H1 (cell line): Measurements from ENCODE around the gene TSPAN15. TPM values are rescaled to one million over a fixed set of nuclear protein-coding genes. Genes with fewer than 3 reads are reported as not detected.

Experiments
- CTCF ChIA-PET: fragments of 300-600 bp; sonication (Branson Sonifier 250); formaldehyde crosslinking; loops from one replicate; lab custom pipeline; 2021; ENCODE audit not compliant: partially characterized antibody; lab: Charles Lee
- POLR2A ChIA-PET: fragments of 300-600 bp; sonication (Branson Sonifier 250); formaldehyde crosslinking; loops from one replicate; lab custom pipeline; 2021; ENCODE audit warnings: inconsistent platforms; ENCODE audit not compliant: partially characterized antibody; lab: Charles Lee
- DNase-seq, 2 experiments: peaks; one replicate each; pipeline versions ENCODE4 v3.0.0 to v3.0.0-alpha.2; 2010 to 2022; ENCODE audit warnings: low spot score in 2 of 2, low read depth in 1 of 2, mixed read lengths in 1 of 2
- FAIRE-seq: peaks from 2 replicates; lab custom pipeline; 2011; peaks lifted over from hg19 to GRCh38; lab: Jason Lieb, UNC
- H2AFZ ChIP-seq: 2 replicates; pipeline ENCODE4 v1.8.1; 2012; ENCODE audit warnings: low read length, inconsistent platforms
- H2AK5ac ChIP-seq: 2 replicates; pipeline ENCODE4 v1.6.1; 2013; ENCODE audit warnings: low read depth, low read length
- H2BK120ac ChIP-seq: replicated peaks from 2 replicates; pipeline ENCODE3; 2013; ENCODE audit warnings: low read depth, low read length, inconsistent platforms
- H2BK12ac ChIP-seq: 2 replicates; pipeline ENCODE4 v1.6.1; 2013; ENCODE audit warnings: low read depth, low read length
- H2BK15ac ChIP-seq: 2 replicates; pipeline ENCODE4 v1.6.1; 2013; ENCODE audit warnings: low read length
- H2BK20ac ChIP-seq: 2 replicates; pipeline ENCODE4 v1.6.1; 2013; ENCODE audit warnings: low read length
- H2BK5ac ChIP-seq: 2 replicates; pipeline ENCODE4 v1.6.1; 2013; ENCODE audit warnings: low read depth, low read length
- H3K14ac ChIP-seq: 2 replicates; pipeline ENCODE4 v1.6.1; 2013; ENCODE audit warnings: inconsistent platforms; ENCODE audit not compliant: insufficient read length
- H3K18ac ChIP-seq: 2 replicates; pipeline ENCODE4 v1.6.1; 2013; ENCODE audit warnings: low read length; ENCODE audit errors: extremely low read depth
- H3K23ac ChIP-seq: 2 replicates; pipeline ENCODE4 v1.6.1; 2013; ENCODE audit warnings: inconsistent platforms; ENCODE audit not compliant: insufficient read length
- H3K23me2 ChIP-seq: 2 replicates; pipeline ENCODE4 v1.6.1; 2013; ENCODE audit warnings: low read depth, low read length
- H3K27ac ChIP-seq: 2 replicates; pipeline ENCODE4 v1.6.1; 2011; ENCODE audit warnings: low read depth, low read length, inconsistent platforms
- H3K27me3 ChIP-seq, 4 experiments: replicated peaks in 1 of 4; 1 replicate in 1 of 4; 2 replicates in 3 of 4; pipeline versions ENCODE4 v1.6.1 to v1.8.1; 2011 to 2013; ENCODE audit warnings: low read length in 3 of 4, mild to moderate bottlenecking in 3 of 4, inconsistent platforms in 2 of 4, mixed read lengths in 2 of 4, moderate library complexity in 1 of 4; ENCODE audit not compliant: control insufficient read depth in 3 of 4, insufficient read depth in 3 of 4; ENCODE audit errors: extremely low read depth in 1 of 4
- H3K36me3 ChIP-seq, 4 experiments: 2 replicates each; pipeline versions ENCODE4 v1.6.1 to v1.8.1; 2011 to 2013; ENCODE audit warnings: mild to moderate bottlenecking in 4 of 4, low read length in 3 of 4, moderate library complexity in 2 of 4, control low read depth in 1 of 4, inconsistent platforms in 1 of 4; ENCODE audit not compliant: insufficient read depth in 4 of 4, control insufficient read depth in 2 of 4
- H3K4ac ChIP-seq: replicated peaks from 2 replicates; pipeline ENCODE3; 2013; ENCODE audit warnings: low read length, low read depth, mixed read lengths, inconsistent platforms; ENCODE audit not compliant: insufficient read length
- H3K4me1 ChIP-seq, 4 experiments: replicated peaks in 1 of 4; 1 replicate in 1 of 4; 2 replicates in 3 of 4; pipeline versions ENCODE4 v1.6.1 to v1.8.1; 2011 to 2013; ENCODE audit warnings: low read length in 3 of 4, inconsistent platforms in 2 of 4, mixed read lengths in 1 of 4; ENCODE audit not compliant: insufficient read depth in 4 of 4, control insufficient read depth in 3 of 4
- H3K4me2 ChIP-seq, 2 experiments: 2 replicates each; pipeline versions ENCODE4 v1.6.1 to v1.8.1; 2011 to 2013; ENCODE audit warnings: low read depth in 2 of 2, low read length in 2 of 2, control low read depth in 1 of 2, inconsistent platforms in 1 of 2, mild to moderate bottlenecking in 1 of 2; ENCODE audit not compliant: insufficient read depth in 1 of 2
- H3K4me3 ChIP-seq, 4 experiments: fragments of 200-600, 300-600 bp in 1 of 4; sonication (generic), shearing (Covaris generic), sonication (Bioruptor Twin) in 1 of 4; 2 replicates each; pipeline versions ENCODE4 v1.5.1 to v1.8.1; 2011 to 2016; ENCODE audit warnings: low read length in 4 of 4, low read depth in 3 of 4, control low read depth in 2 of 4, inconsistent platforms in 2 of 4, mild to moderate bottlenecking in 2 of 4, mixed read lengths in 1 of 4, moderate library complexity in 1 of 4; ENCODE audit not compliant: insufficient read depth in 2 of 4; ENCODE audit errors: extremely low read depth in 1 of 4
- H3K56ac ChIP-seq: replicated peaks from 2 replicates; pipeline ENCODE3; 2013; ENCODE audit warnings: low read depth, mild to moderate bottlenecking, mixed read lengths, low read length, inconsistent platforms; ENCODE audit not compliant: insufficient read length
- H3K79me1 ChIP-seq: 2 replicates; pipeline ENCODE4 v1.6.1; 2013; ENCODE audit warnings: low read depth, low read length, control low read depth
- H3K79me2 ChIP-seq, 2 experiments: 2 replicates each; pipeline versions ENCODE4 v1.6.1 to v1.8.1; 2012 to 2013; ENCODE audit warnings: low read length in 2 of 2, mild to moderate bottlenecking in 2 of 2, inconsistent platforms in 1 of 2; ENCODE audit not compliant: insufficient read depth in 2 of 2, control insufficient read depth in 1 of 2
- H3K9ac ChIP-seq, 4 experiments: replicated peaks in 1 of 4; 1 replicate in 1 of 4; 2 replicates in 3 of 4; pipeline versions ENCODE4 v1.6.1 to v1.8.1; 2011 to 2013; ENCODE audit warnings: low read depth in 3 of 4, low read length in 3 of 4, control low read depth in 2 of 4, mild to moderate bottlenecking in 2 of 4, moderate library complexity in 2 of 4, inconsistent platforms in 1 of 4; ENCODE audit errors: extremely low read depth in 1 of 4
- H3K9me3 ChIP-seq, 2 experiments: 2 replicates each; pipeline versions ENCODE4 v1.6.1 to v1.8.1; 2012 to 2013; ENCODE audit warnings: mild to moderate bottlenecking in 2 of 2, moderate library complexity in 2 of 2, control low read depth in 1 of 2, inconsistent platforms in 1 of 2, low read depth in 1 of 2, low read length in 1 of 2, mixed read lengths in 1 of 2; ENCODE audit not compliant: insufficient read depth in 2 of 2
- H4K20me1 ChIP-seq, 2 experiments: replicated peaks in 1 of 2; 2 replicates each; pipeline versions ENCODE3 to v1.8.1; 2011 to 2013; ENCODE audit warnings: inconsistent platforms in 2 of 2, low read length in 2 of 2, mild to moderate bottlenecking in 1 of 2; ENCODE audit not compliant: insufficient read depth in 2 of 2, control insufficient read depth in 1 of 2
- H4K5ac ChIP-seq: 2 replicates; pipeline ENCODE4 v1.6.1; 2013; ENCODE audit warnings: low read length, low read depth, mixed read lengths, inconsistent platforms; ENCODE audit not compliant: insufficient read length
- H4K8ac ChIP-seq: 2 replicates; pipeline ENCODE4 v1.8.0; 2013; ENCODE audit warnings: mild to moderate bottlenecking, moderate library complexity, low read length, inconsistent platforms; ENCODE audit not compliant: insufficient read depth; ENCODE audit errors: extremely low read depth
- H4K91ac ChIP-seq: replicated peaks from 2 replicates; pipeline ENCODE3; 2013; ENCODE audit warnings: low read length, mixed read lengths, inconsistent platforms; ENCODE audit not compliant: insufficient read length
- CBX8 ChIP-seq: fragments of 300-800, 300-1000 bp; sonication (generic); IDR thresholded peaks from 2 replicates; pipeline ENCODE4 v1.7.1; 2016; ENCODE audit warnings: low read depth, low read length, borderline replicate concordance
- CEBPB ChIP-seq: IDR thresholded peaks from 2 replicates; pipeline ENCODE4 v1.6.1; 2012; ENCODE audit warnings: low read depth, low read length
- EP300 ChIP-seq, 2 experiments: IDR thresholded peaks; 1 replicate in 1 of 2; 2 replicates in 1 of 2; pipeline ENCODE4 v1.6.1; 2011 to 2012; ENCODE audit warnings: low read depth in 2 of 2, low read length in 2 of 2, mild to moderate bottlenecking in 2 of 2, borderline replicate concordance in 1 of 2, inconsistent platforms in 1 of 2, moderate library complexity in 1 of 2
- EZH2 ChIP-seq: fragments of 200-600 bp; sonication (generic); IDR thresholded peaks from 2 replicates; pipeline ENCODE4 v1.7.1; 2012; ENCODE audit warnings: low read depth, mild to moderate bottlenecking, moderate library complexity, low read length, inconsistent platforms; ENCODE audit not compliant: severe bottlenecking
- JUN ChIP-seq: IDR thresholded peaks from 2 replicates; pipeline ENCODE4 v1.6.1; 2011; ENCODE audit warnings: low read depth, mild to moderate bottlenecking, improper control_type of control experiment, low read length
- NANOG ChIP-seq: IDR thresholded peaks from 2 replicates; pipeline ENCODE4 v1.6.1; 2011; ENCODE audit warnings: low read length, low read depth, mild to moderate bottlenecking, inconsistent platforms; ENCODE audit not compliant: insufficient read depth, poor library complexity, severe bottlenecking
- PHF8 ChIP-seq: fragments of 200-600 bp; sonication (generic); conservative IDR thresholded peaks from 2 replicates; pipeline ENCODE4 v1.7.1; 2012; ENCODE audit warnings: low read depth, mild to moderate bottlenecking, inconsistent platforms, low read length, moderate library complexity
- RFX5 ChIP-seq: IDR thresholded peaks from 2 replicates; pipeline ENCODE4 v1.6.1; 2011; ENCODE audit warnings: low read depth, low read length, improper control_type of control experiment, borderline replicate concordance
- SP1 ChIP-seq: IDR thresholded peaks from 2 replicates; pipeline ENCODE4 v1.6.1; 2011; ENCODE audit warnings: low read depth, low read length
- TBP ChIP-seq: IDR thresholded peaks from 2 replicates; pipeline ENCODE4 v1.6.1; 2011; ENCODE audit warnings: low read depth, low read length, improper control_type of control experiment
- USF2 ChIP-seq: IDR thresholded peaks from 2 replicates; pipeline ENCODE4 v1.6.1; 2011; ENCODE audit warnings: low read length, improper control_type of control experiment
- WGBS, 2 experiments: shearing (Covaris generic) in 1 of 2; methylation state at CpG; one replicate each; pipeline versions ENCODE4 v1.1.6 to v1.1.7; 2013 to 2015; ENCODE audit warnings: low lambda C conversion rate in 2 of 2, mixed read lengths in 2 of 2, inconsistent platforms in 1 of 2, low coverage in 1 of 2, missing lambda C conversion rate in 1 of 2; ENCODE audit not compliant: insufficient replicate concordance in 2 of 2, insufficient coverage in 1 of 2, insufficient read length in 1 of 2; ENCODE audit errors: extremely low coverage in 1 of 2, missing lambda C conversion rate in 1 of 2; 5-methylcytosine and 5-hydroxymethylcytosine counted together
- polyA plus RNA-seq, 7 experiments: library from polyadenylated mRNA; depleted of rRNA in 3 of 7; stranded (reverse) in 5 of 7; unstranded in 2 of 7; fragments of >200 nt in 5 of 7; fragments of 200-250 nt in 2 of 7; gene quantifications; 1 replicate in 5 of 7; 2 replicates in 1 of 7; 4 replicates in 1 of 7; pipeline versions ENCODE4 v1.2.1 to v1.2.3, GENCODE V29; 2011 to 2013; ENCODE audit warnings: missing spikeins in 2 of 7, mixed read lengths in 2 of 7
- total RNA-seq: library from RNA; stranded (reverse); fragmentation: NEBNext Ultra II Directional; extraction: Animal tissue kit (Norgen Biotek cat#: 25700); gene quantifications from 2 replicates; pipeline ENCODE4 v1.2.1, GENCODE V29; 2021
- TF ChIP-seq, protein P1 (sequence below): IDR thresholded peaks from 2 replicates; pipeline ENCODE4 v1.6.1; 2012; ENCODE audit warnings: inconsistent platforms

TSPAN15 gene
- total and polyA plus RNA-seq, 2 of the 8 experiments (the other 6 are each of a cell fraction or from before 2014, with no cell fraction given): 9.7 to 20.0 TPM

DNA sequence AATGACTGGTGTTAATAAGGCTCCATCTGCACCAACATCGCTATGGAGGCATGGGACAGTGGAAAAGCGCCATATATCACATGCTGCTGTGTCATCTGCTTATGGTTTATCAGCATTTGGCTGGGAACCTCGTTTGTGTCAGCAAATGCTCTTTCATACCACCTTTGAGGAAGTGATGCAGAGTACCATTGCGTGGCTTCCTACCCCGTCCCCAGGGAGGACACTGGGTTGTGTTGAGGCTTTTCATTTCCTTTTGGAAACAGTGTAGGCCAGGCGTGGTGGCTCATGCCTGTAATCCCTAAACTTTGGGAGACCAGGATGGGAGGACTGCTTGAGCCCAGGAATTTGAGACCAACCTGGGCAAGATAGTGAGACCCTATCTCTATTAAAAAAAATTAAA, 41.3 kb upstream of the TSPAN15 start:
- H3K23ac ChIP-seq: no peak overlapping the region
- H4K8ac ChIP-seq: no peak overlapping the region
- no peaks in the 10 kb centered on the region for H3K9me3 ChIP-seq
- no peaks in the 10 kb centered on the region for H3K79me1 ChIP-seq
- peaks cover 0 to 10% (median 7%) of the 10 kb centered on the region in 4 experiments; a peak in 6 of 7 replicates for H3K4me1 ChIP-seq
- H2BK20ac ChIP-seq: no peak overlapping the region
- WGBS, 2 experiments: 83% methylated on average over 6 of the region's 6 CpGs; no CpG with 5 or more reads in 1 of the 2 experiments
- no peak overlapping the region for H3K4ac ChIP-seq
- no peak overlapping the region for H2AK5ac ChIP-seq
- FAIRE-seq (no peak), DNase-seq (no peak)
- no peak overlapping the region for H2BK5ac ChIP-seq
- no peak overlapping the region for H4K5ac ChIP-seq
- no peaks in the 10 kb centered on the region for H3K27me3 ChIP-seq
- H2BK12ac ChIP-seq: no peak overlapping the region
- ChIA-PET POLR2A (interaction anchor here (0.6 kb wide), 1 partner anchor 221 kb away, joined by 3 read pairs; no protein-coding TSS in a partner anchor), CTCF (interaction anchor here (0.8 to 2.1 kb wide), 3 partner anchors 9 to 167 kb away, joined by 3 to 7 read pairs (median 3); no protein-coding TSS in a partner anchor)
- H3K79me2 ChIP-seq: no peaks in the 10 kb centered on the region
- H3K4me2 ChIP-seq: no peak overlapping the region
- no peak overlapping the region for H2AFZ ChIP-seq
- no peak overlapping the region for H2BK120ac ChIP-seq
- H3K4me3 ChIP-seq: no peak overlapping the region
- H3K56ac ChIP-seq: no peak overlapping the region
- H3K23me2 ChIP-seq: no peaks in the 10 kb centered on the region
- no peak overlapping the region for H3K18ac ChIP-seq
- no peak overlapping the region for H3K27ac ChIP-seq
- H3K14ac ChIP-seq: no peak overlapping the region
- no peak overlapping the region for H4K91ac ChIP-seq
- H3K9ac ChIP-seq: no peak overlapping the region
- no peaks in the 10 kb centered on the region for H3K36me3 ChIP-seq
- H2BK15ac ChIP-seq: no peak overlapping the region
- H4K20me1 ChIP-seq: no peaks in the 10 kb centered on the region
- TF ChIP-seq TBP (no peak), RFX5 (no peak), EP300 (IDR thresholded peaks at IDR 0.05; ENCODE audit: borderline replicate concordance in 1 of 2, low read depth in 2 of 2, low read length in 2 of 2) (no peak), SP1 (no peak), EZH2 (no peak), PHF8 (no peak), CBX8 (no peak), CEBPB (no peak), JUN (no peak), USF2 (no peak), NANOG (no peak)
- TF ChIP-seq, protein P1, sequence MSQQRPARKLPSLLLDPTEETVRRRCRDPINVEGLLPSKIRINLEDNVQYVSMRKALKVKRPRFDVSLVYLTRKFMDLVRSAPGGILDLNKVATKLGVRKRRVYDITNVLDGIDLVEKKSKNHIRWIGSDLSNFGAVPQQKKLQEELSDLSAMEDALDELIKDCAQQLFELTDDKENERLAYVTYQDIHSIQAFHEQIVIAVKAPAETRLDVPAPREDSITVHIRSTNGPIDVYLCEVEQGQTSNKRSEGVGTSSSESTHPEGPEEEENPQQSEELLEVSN: no peak
